Dedifferentiated amniotic fluid mesenchymal stem cell (primary cell): ENCODE results near the gene GAS2.
A peak's percentile ranks its signal among the peaks of the same experiment; 100 is the strongest.

Experiments
- DNase-seq: peaks from one replicate; pipeline ENCODE4 v3.0.0-alpha.2; 2016; ENCODE audit errors: extremely low spot score

GAS2 gene

GRCh38 chr11:22787551-22788162, 121.2 kb downstream of the GAS2 start:
- DNase-seq = peak; percentile 55

GRCh38 chr11:22792497-22792896, 126.1 kb downstream of the GAS2 start:
- peak; percentile 37 for DNase-seq

- no peak for DNase-seq
Observed at GRCh38 chr11:22795914-22796313, 129.5 kb downstream of the GAS2 start.

- DNase-seq = no peak
Observed at GRCh38 chr11:22797047-22797446, 130.6 kb downstream of the GAS2 start.

- no peak for DNase-seq
Observed at GRCh38 chr11:22798901-22799300, 132.5 kb downstream of the GAS2 start.

GRCh38 chr11:22800482-22800881, 134.1 kb downstream of the GAS2 start:
- DNase-seq = no peak

GRCh38 chr11:22802861-22803260, 136.4 kb downstream of the GAS2 start:
- DNase-seq = no peak

- no peak for DNase-seq
Observed at GRCh38 chr11:22807391-22807790, 141.0 kb downstream of the GAS2 start.

GRCh38 chr11:22807855-22808570, 141.6 kb downstream of the GAS2 start:
- no peak for DNase-seq

GRCh38 chr11:22808571-22809197, 142.3 kb downstream of the GAS2 start:
- DNase-seq = no peak

- no peak for DNase-seq
Observed at GRCh38 chr11:22809893-22810292, 143.5 kb downstream of the GAS2 start.

GRCh38 chr11:22822203-22822602, 155.8 kb downstream of the GAS2 start:
- DNase-seq = no peak

GRCh38 chr11:22828373-22828772, 162.0 kb downstream of the GAS2 start:
- DNase-seq = no peak

GRCh38 chr11:22829231-22830081, 163.0 kb downstream of the GAS2 start, which contains the start of gene SVIP:
SVIP (minus strand) TSS chr11:22829801; CDS start chr11:22829748, 53 bp downstream.
- DNase-seq = peak; percentile 81

- DNase-seq = no peak
Observed at GRCh38 chr11:22830082-22830414, 163.6 kb downstream of the GAS2 start.

- DNase-seq = no peak
Observed at GRCh38 chr11:22832315-22833015, 166.1 kb downstream of the GAS2 start.

GRCh38 chr11:22846726-22847125, 180.3 kb downstream of the GAS2 start:
- no peak for DNase-seq

GRCh38 chr11:22851477-22851876, 185.1 kb downstream of the GAS2 start:
- DNase-seq = no peak

- DNase-seq = no peak
Observed at GRCh38 chr11:22859756-22860155, 193.3 kb downstream of the GAS2 start.

GRCh38 chr11:22860241-22860640, 193.8 kb downstream of the GAS2 start, which contains the start of gene CCDC179:
CCDC179 (minus strand) TSS chr11:22860474; CDS start chr11:22860421, 53 bp downstream.
- no peak for DNase-seq
